SK-N-MC (cell line): ENCODE data around the gene SASH1.

Experiments used
- EZH2 ChIP-seq: fragments of 200-600 bp; sonication (generic); IDR thresholded peaks from one replicate; pipeline ENCODE4 v1.6.1; 2017; ENCODE audit warnings: antibody characterized with exemption
- FOXP2 ChIP-seq: optimal IDR thresholded peaks from 2 replicates; pipeline ENCODE3; 2011; ENCODE audit warnings: mild to moderate bottlenecking, moderate library complexity; ENCODE audit not compliant: insufficient read depth; ENCODE audit errors: extremely low read length, control extremely low read depth
- POLR2AphosphoS5 ChIP-seq: IDR thresholded peaks from 2 replicates; pipeline ENCODE4 v1.6.1; 2012; ENCODE audit warnings: mild to moderate bottlenecking, low read depth, low read length, borderline replicate concordance

- no peak for TF ChIP-seq POLR2AphosphoS5
- TF ChIP-seq EZH2 = no peak
- TF ChIP-seq FOXP2 = no peak
Observed at GRCh38 chr6:148415511-148416260, 73.0 kb downstream of the SASH1 start.
